GM18499 (cell line): Measurements from ENCODE around the gene LRR1.
"Not testable (repeated sequence)": the region's sequence is repeated elsewhere in the genome, so short reads cannot be mapped to it uniquely, and the experiment has no call there.

Experiments used
- ATAC-seq: cut with Tn5 transposase; IDR thresholded peaks from one replicate; pipeline ENCODE4 v1.9.1; 2021; ENCODE audit warnings: moderate number of reproducible peaks; ENCODE audit not compliant: insufficient read depth, unreplicated experiment

Gene LRR1

GRCh38 chr14:49622022-49622607 lies 23.4 kb downstream of the LRR1 start:
- no peak for ATAC-seq

DNA sequence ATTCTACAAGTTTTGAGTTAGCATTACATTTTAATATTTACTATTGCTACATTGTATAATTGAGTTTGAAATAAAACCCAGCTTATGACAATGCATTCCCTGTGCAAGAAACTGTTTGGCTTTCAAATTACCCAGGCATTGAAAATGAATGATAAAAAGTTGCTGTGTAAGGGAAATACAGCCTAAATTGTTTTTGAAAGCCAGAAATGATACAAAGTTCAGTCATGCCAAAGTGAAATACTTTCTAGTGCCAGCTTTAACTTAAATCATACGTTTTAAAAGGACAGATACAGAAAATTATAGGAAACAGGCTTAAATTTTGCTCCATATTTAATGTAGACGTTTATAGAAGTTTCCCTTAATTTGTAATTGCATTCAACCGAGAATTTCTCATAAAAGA lies 24.6 kb downstream of the LRR1 start:
- no peak for ATAC-seq

DNA sequence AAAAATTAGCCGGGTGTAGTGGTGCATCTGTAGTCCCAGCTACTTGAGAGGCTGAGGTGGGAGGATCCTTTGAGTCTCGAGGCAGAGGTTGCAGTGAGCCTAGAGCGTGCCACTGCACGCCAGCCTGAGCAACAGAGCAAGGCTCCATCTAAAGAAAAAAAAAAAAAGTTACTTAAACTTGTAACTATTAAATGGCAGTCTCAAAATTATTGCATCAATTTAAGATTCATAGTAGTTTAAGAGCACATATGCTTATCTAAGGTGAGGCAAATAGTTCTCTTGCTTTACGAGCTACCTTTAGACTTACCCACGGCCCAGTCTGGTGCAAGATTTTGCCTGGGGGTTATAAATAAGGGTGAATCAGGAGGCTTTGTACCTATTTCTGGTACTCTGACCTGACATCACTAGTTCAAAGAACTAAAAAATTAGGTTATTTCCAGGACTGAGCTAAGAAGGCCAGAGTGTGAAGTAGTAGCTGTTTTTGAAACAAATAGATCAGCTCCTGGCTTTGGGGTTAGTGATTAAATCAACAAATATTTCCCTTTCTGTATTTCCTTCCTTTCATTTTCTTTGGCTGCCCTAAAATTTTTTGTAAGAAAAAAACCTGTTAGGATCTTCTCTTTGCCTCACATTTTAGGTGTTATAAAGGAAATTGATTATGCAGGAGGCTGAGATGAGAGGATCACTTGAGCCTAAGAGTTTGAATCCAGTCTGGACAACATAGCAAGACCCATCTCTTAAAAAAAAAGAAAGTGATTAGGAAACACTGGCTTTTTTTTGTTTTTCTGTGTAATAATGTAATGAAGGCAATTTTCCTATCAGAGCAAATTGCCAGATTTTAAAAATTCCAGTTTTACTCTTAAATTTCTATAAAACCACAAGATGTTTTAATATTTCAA lies 25.4 kb downstream of the LRR1 start:
- ATAC-seq, result no peak

GRCh38 chr14:49633640-49634546 lies 35.2 kb downstream of the LRR1 start:
- ATAC-seq, result peak; percentile 55

DNA sequence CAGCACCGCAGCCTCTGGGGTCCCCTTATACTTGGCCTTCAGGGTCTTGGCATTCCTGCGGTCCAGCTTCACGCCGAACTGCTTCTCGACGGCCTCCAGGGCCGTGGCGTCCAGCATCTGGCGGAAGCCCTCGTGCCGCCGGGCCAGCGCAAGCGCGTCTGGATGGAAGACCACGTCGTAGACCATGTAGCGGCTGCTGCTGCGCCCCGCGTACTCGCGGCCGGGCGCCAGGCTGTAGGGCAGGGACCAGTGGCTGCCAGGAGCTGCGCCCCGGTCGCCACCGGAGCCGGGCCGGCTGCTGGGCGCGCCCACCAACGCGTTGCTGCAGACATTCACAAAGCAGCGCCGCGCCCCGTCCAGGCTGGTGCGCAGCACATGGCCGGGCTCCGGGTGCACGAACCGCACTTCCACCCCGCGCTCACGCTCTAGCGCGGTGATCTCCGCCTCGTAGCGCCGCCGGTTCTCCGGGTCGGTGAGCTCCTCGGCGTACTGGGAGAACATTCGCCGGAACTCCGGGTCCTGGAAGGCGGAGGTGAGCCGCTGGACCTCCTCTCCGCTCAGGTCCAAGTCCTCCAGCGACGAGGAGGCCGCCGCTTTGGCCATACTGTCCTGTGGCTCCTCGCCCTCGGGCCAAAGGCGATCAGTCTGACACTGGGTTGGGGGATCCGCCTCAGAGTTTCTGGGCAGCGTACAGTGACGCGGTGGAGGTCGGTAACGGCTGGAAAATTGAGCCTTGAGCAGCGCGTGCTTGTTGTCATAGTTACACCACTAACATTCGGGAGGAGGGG lies 36.0 kb downstream of the LRR1 start, which contains the start of gene DNAAF2:
Gene DNAAF2, minus strand, starts transcription at position 698 of the 788 bp plus-strand sequence. Its CDS starts 95 bp downstream, at position 603.
- ATAC-seq, result peak; percentile 10

DNA sequence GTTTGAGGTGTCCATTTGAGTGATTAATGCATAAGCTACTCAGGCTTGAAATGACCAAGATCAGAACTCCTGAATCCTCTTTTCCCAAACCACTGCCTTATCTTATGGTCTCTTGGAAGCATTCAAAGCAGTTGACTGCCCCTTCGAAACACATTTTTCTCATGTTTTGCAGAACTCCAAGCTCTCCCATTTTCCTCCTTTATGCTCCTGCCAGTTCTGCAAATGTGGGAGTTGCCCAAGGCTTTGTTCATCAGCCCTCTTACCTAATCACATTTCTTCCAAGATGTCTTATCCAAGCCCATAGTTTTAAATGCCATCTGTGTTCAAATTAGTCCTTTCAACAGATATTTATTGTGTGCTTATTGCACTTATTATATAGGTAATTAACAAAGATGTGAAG lies 38.1 kb downstream of the LRR1 start:
- ATAC-seq, result no peak

- no peak for ATAC-seq
Observed at GRCh38 chr14:49637534-49638078, 38.9 kb downstream of the LRR1 start.

DNA sequence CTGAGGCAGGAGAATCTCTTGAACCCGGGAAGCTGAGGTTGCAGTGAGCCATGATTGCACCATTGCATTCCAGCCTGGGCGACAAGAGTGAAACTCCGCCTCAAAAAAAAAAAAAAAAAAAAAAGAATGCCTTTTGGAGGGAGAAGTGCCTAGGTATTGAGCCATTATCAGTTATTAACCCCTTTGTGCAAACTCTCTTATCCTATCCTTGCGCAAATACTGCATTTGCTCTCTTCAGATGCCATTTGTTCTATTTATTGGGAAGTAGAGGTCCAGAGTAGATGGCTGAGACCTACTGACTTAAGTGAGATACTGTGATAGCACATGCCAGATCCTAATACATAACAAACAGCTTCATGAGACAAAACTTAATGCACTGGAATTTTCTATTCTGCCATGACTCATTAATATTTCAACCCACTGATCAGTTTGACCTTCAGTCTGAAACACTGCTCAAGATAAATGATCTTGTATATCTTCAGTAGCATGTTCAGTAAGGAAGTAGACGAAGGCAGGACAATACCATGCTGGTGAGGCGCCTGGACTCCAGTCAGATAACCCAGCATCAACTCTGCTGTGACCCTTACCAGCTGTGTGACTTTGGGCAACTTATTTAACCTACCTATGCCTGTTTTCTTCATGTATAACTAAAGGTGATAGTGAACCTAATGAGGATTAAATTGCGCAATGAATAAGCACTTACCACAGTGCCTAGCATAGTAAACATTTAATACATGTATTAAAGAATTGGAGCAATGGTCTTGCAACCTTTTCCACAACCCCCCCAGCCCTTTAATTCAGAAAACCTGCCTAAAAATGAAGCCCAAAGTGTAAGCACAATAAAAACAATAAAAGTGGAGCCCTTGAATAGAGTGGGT lies 42.0 kb downstream of the LRR1 start:
- ATAC-seq, result no peak

GRCh38 chr14:49641697-49642129 lies 43.0 kb downstream of the LRR1 start:
- ATAC-seq, result no peak

GRCh38 chr14:49642163-49642562 lies 43.4 kb downstream of the LRR1 start:
- ATAC-seq, result no peak

- ATAC-seq, result no peak
Observed at GRCh38 chr14:49653508-49653907, 54.8 kb downstream of the LRR1 start.

DNA sequence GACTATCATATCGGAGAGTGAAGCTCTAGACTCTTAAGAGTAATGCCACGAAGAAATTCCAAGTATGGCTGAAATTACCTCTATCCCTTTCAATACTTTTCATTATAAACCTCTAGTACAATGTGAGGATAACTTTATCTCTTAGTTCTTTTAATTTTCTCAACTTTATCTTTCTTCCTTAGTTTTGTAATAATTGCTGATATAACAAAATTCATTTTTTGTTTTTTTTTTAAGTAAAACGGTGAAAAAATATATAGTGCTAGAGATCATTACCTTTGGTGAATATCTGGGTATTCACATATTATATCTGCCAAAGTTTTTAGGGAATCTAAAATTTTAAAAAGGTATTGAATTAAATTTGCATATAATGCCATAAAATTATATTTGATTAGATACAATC lies 55.8 kb downstream of the LRR1 start:
- no peak for ATAC-seq

DNA sequence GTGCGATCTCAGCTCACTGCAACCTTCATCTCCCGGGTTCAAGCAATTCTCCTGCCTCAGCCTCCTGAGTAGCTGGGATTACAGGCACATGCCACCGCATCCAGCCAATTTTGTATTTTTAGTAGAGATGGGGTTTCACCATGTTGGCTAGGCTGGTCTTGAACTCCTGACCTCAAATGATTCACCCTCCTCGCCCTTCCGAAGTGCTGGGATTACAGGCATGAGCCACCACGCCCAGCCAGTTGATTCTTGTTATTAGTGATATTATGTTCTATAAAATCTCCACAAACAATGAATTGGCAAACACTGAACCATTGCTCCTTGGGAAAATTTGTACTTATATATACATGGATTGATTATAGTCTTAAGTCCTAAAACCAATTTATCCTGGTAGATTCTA lies 58.8 kb downstream of the LRR1 start:
- not testable (repeated sequence) for ATAC-seq

DNA sequence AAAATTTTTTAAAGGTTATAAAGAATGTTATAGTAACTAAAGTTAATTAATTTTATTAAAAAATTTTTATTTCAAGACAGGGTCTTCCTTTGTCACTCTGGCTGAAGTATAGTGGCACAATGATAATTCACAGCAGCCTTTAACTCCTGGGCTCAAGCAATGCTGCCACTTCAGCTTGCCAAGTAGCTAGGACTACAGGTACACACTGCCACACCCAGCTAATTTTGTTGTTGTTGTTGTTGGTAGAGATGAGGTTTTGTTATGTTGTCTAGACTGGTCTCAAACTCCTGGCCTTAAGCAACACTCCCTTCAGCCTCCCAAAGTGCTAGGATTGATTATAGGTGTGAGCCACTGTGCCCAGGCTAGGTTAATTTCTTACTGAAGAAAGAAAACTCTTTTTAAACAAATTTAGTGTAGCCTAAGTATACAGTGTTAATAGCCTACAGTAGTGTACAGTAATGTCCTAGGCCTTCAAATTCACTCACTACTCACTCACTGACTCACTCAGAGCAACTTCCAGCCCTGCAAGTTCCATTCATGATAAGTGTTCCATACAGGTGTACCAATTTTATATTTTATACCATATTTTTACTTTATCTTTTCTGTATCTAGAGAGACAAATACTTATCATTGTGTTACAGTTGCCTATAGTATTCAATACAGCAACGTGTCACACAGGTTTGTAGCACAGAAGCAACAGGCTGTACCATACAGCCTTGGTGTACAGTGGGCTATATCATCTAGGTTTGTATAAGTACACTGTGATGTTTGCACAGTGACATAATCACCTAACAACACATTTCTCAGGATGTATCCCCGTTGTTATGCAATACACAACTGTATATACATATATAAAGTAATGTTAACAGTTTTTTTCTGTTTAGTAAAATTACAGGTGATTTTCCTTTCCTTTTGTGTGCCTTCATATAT lies 61.1 kb downstream of the LRR1 start:
- ATAC-seq, result no peak
